HepG2 (cell line): ENCODE measurements around the gene PRR19. TPM values are rescaled to one million over a fixed set of nuclear protein-coding genes. Genes with fewer than 3 reads are reported as not detected.

ENCODE experiments used
- ATAC-seq: fragments of 200-7000 bp; cut with Tn5 transposase; 3 replicates; pipeline ENCODE4 v1.9.1; 2020; ENCODE audit warnings: mild to moderate bottlenecking, moderate library complexity
- BruUV-seq: library from RNA; stranded (reverse); fragments of 400-500 nt; replicated peaks from 2 replicates; lab custom pipeline; 2021; lab: Mats Ljungman, UMichigan
- CTCF ChIA-PET: fragments of 300-600 bp; formaldehyde crosslinking; extraction: SDS; loops from one replicate; lab custom pipeline; 2021; ENCODE audit warnings: low total read pairs, inconsistent platforms, low intra/inter-chr PET ratio; lab: Yijun Ruan, JAX
- POLR2A ChIA-PET: fragments of 350-600 bp; sonication (Branson Sonifier 250); formaldehyde crosslinking; loops from one replicate; lab custom pipeline; 2020; ENCODE audit warnings: antibody characterized with exemption, inconsistent platforms; lab: Yijun Ruan, JAX
- DNase-seq: peaks from one replicate; pipeline ENCODE4 v3.0.0-alpha.2; 2015; ENCODE audit warnings: low spot score
- FAIRE-seq: peaks from 3 replicates; lab custom pipeline; 2011; peaks lifted over from hg19 to GRCh38; lab: Jason Lieb, UNC
- H2AFZ ChIP-seq: one replicate; pipeline ENCODE4 v1.6.1; 2011; ENCODE audit warnings: low read length, inconsistent platforms
- H3K27ac ChIP-seq: fragments of 300-600 bp; 3 replicates; pipeline ENCODE4 v1.8.0; 2011; ENCODE audit warnings: mixed run types, mild to moderate bottlenecking, mixed read lengths, low read length, inconsistent platforms; ENCODE audit not compliant: insufficient read depth; ENCODE audit errors: extremely low read length
- H3K27me3 ChIP-seq, 2 experiments: fragments of 200-600 bp in 1 of 2; 2 replicates in 1 of 2; 3 replicates in 1 of 2; pipeline versions ENCODE4 v1.6.0 to v1.8.0; 2011; ENCODE audit warnings: low read length in 2 of 2, mild to moderate bottlenecking in 2 of 2, moderate library complexity in 2 of 2, inconsistent platforms in 1 of 2; ENCODE audit not compliant: insufficient read depth in 2 of 2, control insufficient read depth in 1 of 2
- H3K36me3 ChIP-seq, 2 experiments: fragments of 200-600 bp in 1 of 2; replicated peaks in 1 of 2; 2 replicates in 1 of 2; 3 replicates in 1 of 2; pipeline versions ENCODE4 v1.5.1 to v1.8.0; 2011; ENCODE audit warnings: low read length in 2 of 2, inconsistent platforms in 1 of 2; ENCODE audit not compliant: insufficient read depth in 2 of 2, control insufficient read depth in 1 of 2
- H3K4me1 ChIP-seq: 2 replicates; pipeline ENCODE4 v1.5.1; 2012; ENCODE audit warnings: low read length, inconsistent platforms; ENCODE audit not compliant: insufficient read depth
- H3K4me2 ChIP-seq: 2 replicates; pipeline ENCODE4 v1.6.0; 2011; ENCODE audit warnings: low read depth, low read length, inconsistent platforms
- H3K4me3 ChIP-seq, 3 experiments: fragments of 200-600 bp in 1 of 3; sonication (generic), shearing (Covaris generic) in 1 of 3; replicated peaks in 1 of 3; 2 replicates each; pipeline ENCODE4 v1.5.1; 2011 to 2016; ENCODE audit warnings: low read length in 3 of 3, inconsistent platforms in 2 of 3, low read depth in 2 of 3, mild to moderate bottlenecking in 2 of 3, control low read depth in 1 of 3, mixed read lengths in 1 of 3; ENCODE audit not compliant: insufficient read depth in 1 of 3
- H3K79me2 ChIP-seq: one replicate; pipeline ENCODE4 v1.6.1; 2011; ENCODE audit warnings: low read length, inconsistent platforms; ENCODE audit not compliant: insufficient read depth
- H3K9ac ChIP-seq: 2 replicates; pipeline ENCODE4 v1.6.0; 2011; ENCODE audit warnings: mild to moderate bottlenecking, low read depth, low read length, inconsistent platforms; ENCODE audit not compliant: insufficient read depth
- H3K9me3 ChIP-seq: 2 replicates; pipeline ENCODE4 v1.5.1; 2012; ENCODE audit warnings: mild to moderate bottlenecking, low read length
- H4K20me1 ChIP-seq: 2 replicates; pipeline ENCODE4 v1.6.0; 2011; ENCODE audit warnings: inconsistent platforms, mild to moderate bottlenecking, low read length, moderate library complexity; ENCODE audit not compliant: insufficient read depth
- AGO2 ChIP-seq: fragments of 200-400 bp; formaldehyde crosslinking; optimal IDR thresholded peaks from 2 replicates; pipeline ENCODE3; 2017; ENCODE audit warnings: mild to moderate bottlenecking, low read depth, low read length, moderate library complexity
- BATF2 ChIP-seq: sonication (generic); formaldehyde crosslinking; IDR thresholded peaks from 2 replicates; pipeline ENCODE4 v1.8.0; 2022; ENCODE audit warnings: mild to moderate bottlenecking, missing genetic modification reagents, moderate library complexity
- DRAP1 ChIP-seq: IDR thresholded peaks from 2 replicates; pipeline ENCODE4 v1.6.1; 2016; ENCODE audit warnings: missing genetic modification reagents, missing compliant biosample characterization
- NCOA2 ChIP-seq: sonication (generic); formaldehyde crosslinking; IDR thresholded peaks from 2 replicates; pipeline ENCODE4 v1.8.0; 2022; ENCODE audit warnings: inconsistent platforms
- NFYB ChIP-seq: sonication (generic); formaldehyde crosslinking; IDR thresholded peaks from 2 replicates; pipeline ENCODE4 v1.4.0; 2020; ENCODE audit warnings: missing genetic modification reagents
- NR1H2 ChIP-seq: sonication (generic); formaldehyde crosslinking; IDR thresholded peaks from 2 replicates; pipeline ENCODE4 v1.8.1; 2022; ENCODE audit warnings: low read depth, missing genetic modification reagents, borderline replicate concordance
- POLR2G ChIP-seq: fragments of 200-400 bp; formaldehyde crosslinking; IDR thresholded peaks from 2 replicates; pipeline ENCODE4 v1.6.1; 2018; ENCODE audit warnings: mild to moderate bottlenecking, low read depth, low read length, moderate library complexity
- SP140L ChIP-seq: sonication (generic); formaldehyde crosslinking; IDR thresholded peaks from 2 replicates; pipeline ENCODE4 v1.4.0; 2020; ENCODE audit warnings: missing genetic modification reagents, borderline replicate concordance
- TGIF2 ChIP-seq: IDR thresholded peaks from 2 replicates; pipeline ENCODE4 v1.6.1; 2016; ENCODE audit warnings: control low read depth, missing compliant biosample characterization
- WIZ ChIP-seq: sonication (generic); formaldehyde crosslinking; IDR thresholded peaks from 2 replicates; pipeline ENCODE4 v1.5.1; 2020; ENCODE audit warnings: mild to moderate bottlenecking, missing genetic modification reagents
- ZFP37 ChIP-seq: sonication (generic); formaldehyde crosslinking; IDR thresholded peaks from 2 replicates; pipeline ENCODE4 v1.4.0; 2020; ENCODE audit warnings: missing genetic modification reagents, borderline replicate concordance
- ZNF34 ChIP-seq: sonication (generic); formaldehyde crosslinking; IDR thresholded peaks from 2 replicates; pipeline ENCODE4 v1.4.0; 2020; ENCODE audit warnings: mild to moderate bottlenecking, missing genetic modification reagents, borderline replicate concordance
- ZNF430 ChIP-seq: sonication (generic); formaldehyde crosslinking; IDR thresholded peaks from 2 replicates; pipeline ENCODE4 v1.9.0; 2021; ENCODE audit warnings: mild to moderate bottlenecking, missing genetic modification reagents
- ZNF460 ChIP-seq: sonication (generic); formaldehyde crosslinking; IDR thresholded peaks from 2 replicates; pipeline ENCODE4 v1.5.1; 2020; ENCODE audit warnings: missing genetic modification reagents, mild to moderate bottlenecking, borderline replicate concordance
- ZNF572 ChIP-seq: sonication (generic); formaldehyde crosslinking; IDR thresholded peaks from 2 replicates; pipeline ENCODE4 v1.5.1; 2020; ENCODE audit warnings: mild to moderate bottlenecking, missing genetic modification reagents
- ZNF580 ChIP-seq: IDR thresholded peaks from 2 replicates; pipeline ENCODE4 v1.6.1; 2016; ENCODE audit warnings: low read depth, borderline replicate concordance
- ZNF772 ChIP-seq: sonication (generic); formaldehyde crosslinking; IDR thresholded peaks from 2 replicates; pipeline ENCODE4 v1.5.0; 2020; ENCODE audit warnings: mild to moderate bottlenecking, missing genetic modification reagents
- ZNF790 ChIP-seq: sonication (generic); formaldehyde crosslinking; IDR thresholded peaks from 2 replicates; pipeline ENCODE4 v1.8.0; 2022; ENCODE audit warnings: missing genetic modification reagents, mild to moderate bottlenecking, borderline replicate concordance
- ZNF879 ChIP-seq: sonication (generic); formaldehyde crosslinking; IDR thresholded peaks from 2 replicates; pipeline ENCODE4 v1.8.1; 2023; ENCODE audit warnings: missing genetic modification reagents
- WGBS: methylation state at CpG from one replicate; pipeline ENCODE4 v1.1.6; 2017; ENCODE audit warnings: low lambda C conversion rate; 5-methylcytosine and 5-hydroxymethylcytosine counted together
- in situ Hi-C: cut with HindIII; loops from 2 replicates; pipeline ENCODE4 v1.10.0; 2017; ENCODE audit warnings: low pct_unique_long_range_greater_than_20kb; ENCODE audit not compliant: extremely low pct_ligation_motif_present
- intact Hi-C: fragments of 100-400 bp; cut with micrococcal nuclease; formaldehyde crosslinking; loops from one replicate; pipeline ENCODE4 v1.10.0; 2022; ENCODE audit not compliant: unreplicated experiment
- polyA plus RNA-seq, 8 experiments: library from polyadenylated mRNA; depleted of rRNA in 3 of 8; stranded (reverse) in 7 of 8; unstranded in 1 of 8; fragments of >200 nt; fragmentation: Illumina TruSeq in 4 of 8; extraction: Trizol in 4 of 8; gene quantifications; 2 replicates each; pipeline versions ENCODE4 v1.2.1 to v1.2.3, GENCODE V29; 2011 to 2016; ENCODE audit warnings: low read depth in 4 of 8, missing spikeins in 1 of 8, mixed read lengths in 1 of 8; ENCODE audit not compliant: insufficient read depth in 1 of 8
- total RNA-seq, 5 experiments: library from RNA; depleted of rRNA; stranded (reverse); fragments of >200 nt; fragmentation: Illumina TruSeq; extraction: Trizol; gene quantifications; 2 replicates each; pipeline ENCODE4 v1.2.3, GENCODE V29; 2016; ENCODE audit warnings: low read depth in 1 of 5

PRR19 gene
- total and polyA plus RNA-seq, 2 of the 13 experiments (the other 11 are each of a cell fraction or from before 2014, with no cell fraction given) = 0.21 to 0.33 TPM

- BruUV-seq = no TSS peak
- 97% methylated on average over 12 of the region's 15 CpGs for WGBS
- Histone ChIP-seq H3K79me2 (no peaks in the 10 kb centered on the region), H3K27ac (no peak overlapping the region), H3K27me3 (no peaks in the 10 kb centered on the region), H3K4me1 (peaks cover 11% of the 10 kb centered on the region), H3K9me3 (no peaks in the 10 kb centered on the region), H3K4me3 (no peak overlapping the region), H3K4me2 (no peak overlapping the region), H3K36me3 (peaks cover 8 to 32% of the 10 kb centered on the region in 2 experiments; a peak in 3 of 5 replicates), H3K9ac (no peak overlapping the region), H2AFZ (no peak overlapping the region), H4K20me1 (no peaks in the 10 kb centered on the region)
- ChIA-PET CTCF (no interaction called here), POLR2A (interaction anchor here (0.6 to 1.0 kb wide), 2 partner anchors 15 to 66 kb away, joined by 4 to 7 read pairs; no protein-coding TSS in a partner anchor)
- in situ Hi-C loops (no loop called here), intact Hi-C loops (no loop called here)
- DNase-seq (no peak), FAIRE-seq (no peak), ATAC-seq (no peak)
- TF ChIP-seq POLR2G (0 out of 2 replicates have a peak, but pooled peaks have one; percentile 14), ZNF790 (CRISPR knock-in tag) (no peak), WIZ (no peak), ZNF772 (CRISPR knock-in tag) (no peak), ZNF460 (no peak), ZNF879 (no peak), ZNF572 (CRISPR knock-in tag) (no peak), AGO2 (peak; percentile 86)
Measured at GRCh38 chr19:42297039-42297438, 4.9 kb upstream of the PRR19 start.

GRCh38 chr19:42303101-42303464, 1.2 kb downstream of the PRR19 start:
- POLR2A ChIA-PET = interaction anchor here (0.7 to 1.9 kb wide), 5 partner anchors 11 to 60 kb away, joined by 3 to 15 read pairs (median 5); partner anchors contain the start of gene GSK3A
- H3K36me3 ChIP-seq = 0 out of 5 replicates have a peak, but pooled peaks cover 0 to 4% of the 10 kb centered on the region in 2 experiments
- no peaks in the 10 kb centered on the region for H4K20me1 ChIP-seq
- BruUV-seq = no TSS peak
- WGBS = 89% methylated on average over 11 of the region's 11 CpGs
- H3K9ac ChIP-seq = no peak overlapping the region
- H3K79me2 ChIP-seq = no peaks in the 10 kb centered on the region
- no peaks in the 10 kb centered on the region for H3K9me3 ChIP-seq
- in situ Hi-C loops (no loop called here), intact Hi-C loops (loop anchor here (2.0 kb wide), 1 partner anchor 22 kb away; the partner anchor contains the start of gene MEGF8)
- no peak overlapping the region for H3K27ac ChIP-seq
- peak overlapping the region; percentile 45 for H3K4me2 ChIP-seq
- H3K27me3 ChIP-seq = no peaks in the 10 kb centered on the region
- FAIRE-seq (peak; percentile 18), DNase-seq (no peak), ATAC-seq (no peak)
- no peak overlapping the region for H3K4me3 ChIP-seq
- no peak overlapping the region for H2AFZ ChIP-seq
- H3K4me1 ChIP-seq = peaks cover 28% of the 10 kb centered on the region
- CTCF ChIA-PET = no interaction called here
- TF ChIP-seq ZNF430 (CRISPR knock-in tag) (0 out of 2 replicates have a peak, but pooled peaks have one; percentile 10), NR1H2 (no peak), TGIF2 (CRISPR knock-in tag) (no peak), ZNF34 (CRISPR knock-in tag) (0 out of 2 replicates have a peak, but pooled peaks have one; percentile 43), DRAP1 (CRISPR knock-in tag) (no peak), BATF2 (CRISPR knock-in tag) (no peak), ZNF580 (no peak), NFYB (CRISPR knock-in tag) (no peak), SP140L (CRISPR knock-in tag) (no peak), ZFP37 (no peak), NCOA2 (CRISPR knock-in tag) (no peak)
